HepG2 (cell line): ENCODE data around the gene COX14. TPM values are rescaled to one million over a fixed set of nuclear protein-coding genes. Genes with fewer than 3 reads are reported as not detected.
A peak's percentile ranks its signal among the peaks of the same experiment; 100 is the strongest.

Experiments
- ARNT2 ChIP-seq: sonication (generic); formaldehyde crosslinking; IDR thresholded peaks from 2 replicates; pipeline ENCODE4 v1.8.0; 2022; ENCODE audit warnings: mild to moderate bottlenecking, low read depth, missing genetic modification reagents, moderate library complexity
- DR1 ChIP-seq: sonication (generic); formaldehyde crosslinking; IDR thresholded peaks from 2 replicates; pipeline ENCODE4 v1.8.0; 2021; ENCODE audit warnings: mild to moderate bottlenecking, missing genetic modification reagents, inconsistent platforms
- FOXM1 ChIP-seq: sonication (generic); formaldehyde crosslinking; IDR thresholded peaks from 2 replicates; pipeline ENCODE4 v1.5.0; 2020; ENCODE audit warnings: missing genetic modification reagents
- HDAC6 ChIP-seq: fragments of 200-600 bp; sonication (generic); IDR thresholded peaks from 2 replicates; pipeline ENCODE4 v1.7.0; 2017; ENCODE audit warnings: mild to moderate bottlenecking, antibody characterized with exemption, low read length, low read depth
- HOXA3 ChIP-seq: sonication (generic); formaldehyde crosslinking; IDR thresholded peaks from 2 replicates; pipeline ENCODE4 v1.5.0; 2020; ENCODE audit warnings: missing genetic modification reagents
- KAT8 ChIP-seq: IDR thresholded peaks from 2 replicates; pipeline ENCODE4 v1.6.1; 2016; ENCODE audit warnings: missing genetic modification reagents, missing compliant biosample characterization
- NCOA2 ChIP-seq: sonication (generic); formaldehyde crosslinking; IDR thresholded peaks from 2 replicates; pipeline ENCODE4 v1.8.0; 2022; ENCODE audit warnings: inconsistent platforms
- NCOA5 ChIP-seq: sonication (generic); formaldehyde crosslinking; IDR thresholded peaks from 2 replicates; pipeline ENCODE4 v1.4.0; 2020; ENCODE audit warnings: missing genetic modification reagents
- NONO ChIP-seq, 2 experiments: fragments of 450-650 bp in 1 of 2; sonication (generic) in 1 of 2; formaldehyde crosslinking in 1 of 2; IDR thresholded peaks in 1 of 2; conservative IDR thresholded peaks in 1 of 2; 2 replicates each; pipeline versions ENCODE4 v1.6.1 to v1.8.0; 2017 to 2022; ENCODE audit warnings: mild to moderate bottlenecking in 1 of 2, missing genetic modification reagents in 1 of 2, moderate library complexity in 1 of 2
- PRPF4 ChIP-seq: fragments of 200-400 bp; formaldehyde crosslinking; IDR thresholded peaks from 2 replicates; pipeline ENCODE4 v1.6.1; 2016; ENCODE audit warnings: low read length, low read depth; ENCODE audit not compliant: poor library complexity, severe bottlenecking
- RNF2 ChIP-seq: fragments of 450-650 bp; conservative IDR thresholded peaks from 2 replicates; pipeline ENCODE4 v1.6.1; 2016; ENCODE audit warnings: low read depth
- RORA ChIP-seq: sonication (generic); formaldehyde crosslinking; IDR thresholded peaks from 2 replicates; pipeline ENCODE4 v1.5.0; 2020; ENCODE audit warnings: mild to moderate bottlenecking, missing genetic modification reagents, moderate library complexity
- STAG1 ChIP-seq: sonication (generic); formaldehyde crosslinking; IDR thresholded peaks from 2 replicates; pipeline ENCODE4 v1.4.0; 2020; ENCODE audit warnings: missing genetic modification reagents
- YY1 ChIP-seq: IDR thresholded peaks from 2 replicates; pipeline ENCODE4 v1.6.1; 2011; ENCODE audit warnings: low read length, low read depth, moderate library complexity, mild to moderate bottlenecking; ENCODE audit not compliant: insufficient read depth, insufficient replicate concordance
- ZBTB20 ChIP-seq: sonication (generic); formaldehyde crosslinking; IDR thresholded peaks from 2 replicates; pipeline ENCODE4 v1.8.1; 2023; ENCODE audit warnings: missing genetic modification reagents, low read depth, mild to moderate bottlenecking, borderline replicate concordance
- ZNF44 ChIP-seq: sonication (generic); formaldehyde crosslinking; IDR thresholded peaks from 2 replicates; pipeline ENCODE4 v1.5.1; 2020; ENCODE audit warnings: mild to moderate bottlenecking, missing genetic modification reagents
- ZNF780A ChIP-seq: sonication (generic); formaldehyde crosslinking; IDR thresholded peaks from 2 replicates; pipeline ENCODE4 v1.8.0; 2022; ENCODE audit warnings: mild to moderate bottlenecking, missing genetic modification reagents, moderate library complexity
- ZNF850 ChIP-seq: sonication (generic); formaldehyde crosslinking; conservative IDR thresholded peaks from 2 replicates; pipeline ENCODE4 v1.9.0; 2021; ENCODE audit warnings: mild to moderate bottlenecking, missing genetic modification reagents
- ZSCAN20 ChIP-seq: sonication (generic); formaldehyde crosslinking; IDR thresholded peaks from 2 replicates; pipeline ENCODE4 v1.4.0; 2020; ENCODE audit warnings: missing genetic modification reagents, mild to moderate bottlenecking, borderline replicate concordance
- polyA plus RNA-seq, 8 experiments: library from polyadenylated mRNA; depleted of rRNA in 3 of 8; stranded (reverse) in 7 of 8; unstranded in 1 of 8; fragments of >200 nt; fragmentation: Illumina TruSeq in 4 of 8; extraction: Trizol in 4 of 8; gene quantifications; 2 replicates each; pipeline versions ENCODE4 v1.2.1 to v1.2.3, GENCODE V29; 2011 to 2016; ENCODE audit warnings: low read depth in 4 of 8, missing spikeins in 1 of 8, mixed read lengths in 1 of 8; ENCODE audit not compliant: insufficient read depth in 1 of 8
- total RNA-seq, 5 experiments: library from RNA; depleted of rRNA; stranded (reverse); fragments of >200 nt; fragmentation: Illumina TruSeq; extraction: Trizol; gene quantifications; 2 replicates each; pipeline ENCODE4 v1.2.3, GENCODE V29; 2016; ENCODE audit warnings: low read depth in 1 of 5
- TF ChIP-seq, protein P1 (sequence below): IDR thresholded peaks from 2 replicates; pipeline ENCODE4 v1.6.1; 2012; ENCODE audit warnings: low read length, improper control_type of control experiment
- TF ChIP-seq, protein P2 (sequence below): sonication (generic); formaldehyde crosslinking; IDR thresholded peaks from 2 replicates; pipeline ENCODE4 v1.4.0; 2020; ENCODE audit warnings: missing genetic modification reagents
- TF ChIP-seq, protein P3 (sequence below): sonication (generic); formaldehyde crosslinking; IDR thresholded peaks from 2 replicates; pipeline ENCODE4 v1.4.0; 2020; ENCODE audit warnings: low read depth, mild to moderate bottlenecking, missing genetic modification reagents
- TF ChIP-seq, protein P4 (sequence below): sonication (generic); formaldehyde crosslinking; IDR thresholded peaks from 2 replicates; pipeline ENCODE4 v1.8.0; 2022; ENCODE audit warnings: low read depth, missing genetic modification reagents
- TF ChIP-seq, protein P5 (sequence below): sonication (generic); formaldehyde crosslinking; IDR thresholded peaks from 2 replicates; pipeline ENCODE4 v1.5.0; 2020; ENCODE audit warnings: missing genetic modification reagents

The COX14 gene
- total and polyA plus RNA-seq, 2 of the 13 experiments (the other 11 are each of a cell fraction or from before 2014, with no cell fraction given) = 53.0 to 71.6 TPM

DNA sequence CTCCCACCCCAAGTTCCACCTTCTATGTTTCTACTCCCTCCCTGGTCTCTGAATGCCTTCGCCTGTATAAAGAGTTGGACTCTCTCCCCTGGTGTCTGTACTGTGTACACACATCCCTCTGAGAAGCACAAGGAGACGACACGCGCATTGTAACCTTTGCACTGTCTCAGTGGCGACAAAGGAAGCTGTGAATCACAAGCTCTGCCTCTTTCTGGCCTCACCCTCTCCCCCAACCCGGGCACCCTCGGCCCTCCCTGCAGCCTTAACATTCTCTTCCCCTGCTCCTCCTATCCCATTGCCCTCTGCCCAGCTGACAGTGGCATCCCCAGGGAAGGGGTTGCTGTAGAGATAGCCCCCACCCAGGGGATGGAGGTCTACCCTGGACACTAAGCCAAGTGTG lies 29.4 kb upstream of the COX14 start (continued):
- TF ChIP-seq, protein P1, sequence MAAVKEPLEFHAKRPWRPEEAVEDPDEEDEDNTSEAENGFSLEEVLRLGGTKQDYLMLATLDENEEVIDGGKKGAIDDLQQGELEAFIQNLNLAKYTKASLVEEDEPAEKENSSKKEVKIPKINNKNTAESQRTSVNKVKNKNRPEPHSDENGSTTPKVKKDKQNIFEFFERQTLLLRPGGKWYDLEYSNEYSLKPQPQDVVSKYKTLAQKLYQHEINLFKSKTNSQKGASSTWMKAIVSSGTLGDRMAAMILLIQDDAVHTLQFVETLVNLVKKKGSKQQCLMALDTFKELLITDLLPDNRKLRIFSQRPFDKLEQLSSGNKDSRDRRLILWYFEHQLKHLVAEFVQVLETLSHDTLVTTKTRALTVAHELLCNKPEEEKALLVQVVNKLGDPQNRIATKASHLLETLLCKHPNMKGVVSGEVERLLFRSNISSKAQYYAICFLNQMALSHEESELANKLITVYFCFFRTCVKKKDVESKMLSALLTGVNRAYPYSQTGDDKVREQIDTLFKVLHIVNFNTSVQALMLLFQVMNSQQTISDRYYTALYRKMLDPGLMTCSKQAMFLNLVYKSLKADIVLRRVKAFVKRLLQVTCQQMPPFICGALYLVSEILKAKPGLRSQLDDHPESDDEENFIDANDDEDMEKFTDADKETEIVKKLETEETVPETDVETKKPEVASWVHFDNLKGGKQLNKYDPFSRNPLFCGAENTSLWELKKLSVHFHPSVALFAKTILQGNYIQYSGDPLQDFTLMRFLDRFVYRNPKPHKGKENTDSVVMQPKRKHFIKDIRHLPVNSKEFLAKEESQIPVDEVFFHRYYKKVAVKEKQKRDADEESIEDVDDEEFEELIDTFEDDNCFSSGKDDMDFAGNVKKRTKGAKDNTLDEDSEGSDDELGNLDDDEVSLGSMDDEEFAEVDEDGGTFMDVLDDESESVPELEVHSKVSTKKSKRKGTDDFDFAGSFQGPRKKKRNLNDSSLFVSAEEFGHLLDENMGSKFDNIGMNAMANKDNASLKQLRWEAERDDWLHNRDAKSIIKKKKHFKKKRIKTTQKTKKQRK = no peak
- TF ChIP-seq FOXM1 (CRISPR knock-in tag) (no peak), ZSCAN20 (CRISPR knock-in tag) (no peak), STAG1 (CRISPR knock-in tag) (no peak), ZNF44 (CRISPR knock-in tag) (no peak), NCOA2 (peak; percentile 41; the same call in 1 of the 2 replicates), HDAC6 (no peak), NCOA5 (no peak), YY1 (no peak), ZBTB20 (no peak), DR1 (no peak), ZNF850 (CRISPR knock-in tag) (no peak), HOXA3 (peak; percentile 53; the same call in 1 of the 2 replicates), ARNT2 (CRISPR knock-in tag) (no peak), ZNF780A (CRISPR knock-in tag) (no peak), NONO (IDR thresholded peaks at IDR 0.05) (no peak), NONO (CRISPR knock-in tag; conservative IDR thresholded peaks at IDR 0.05) (no peak; the same call in 1 of the 2 replicates), PRPF4 (no peak), KAT8 (CRISPR knock-in tag) (peak; percentile 68; the same call in 1 of the 2 replicates), RNF2 (no peak), RORA (CRISPR knock-in tag) (no peak)
- TF ChIP-seq, protein P2, sequence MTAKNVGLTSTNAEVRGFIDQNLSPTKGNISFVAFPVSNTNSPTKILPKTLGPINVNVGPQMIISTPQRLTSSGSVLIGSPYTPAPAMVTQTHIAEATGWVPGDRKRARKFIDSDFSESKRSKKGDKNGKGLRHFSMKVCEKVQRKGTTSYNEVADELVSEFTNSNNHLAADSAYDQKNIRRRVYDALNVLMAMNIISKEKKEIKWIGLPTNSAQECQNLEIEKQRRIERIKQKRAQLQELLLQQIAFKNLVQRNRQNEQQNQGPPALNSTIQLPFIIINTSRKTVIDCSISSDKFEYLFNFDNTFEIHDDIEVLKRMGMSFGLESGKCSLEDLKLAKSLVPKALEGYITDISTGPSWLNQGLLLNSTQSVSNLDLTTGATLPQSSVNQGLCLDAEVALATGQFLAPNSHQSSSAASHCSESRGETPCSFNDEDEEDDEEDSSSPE (CRISPR knock-in tag) = no peak
- TF ChIP-seq, protein P3, sequence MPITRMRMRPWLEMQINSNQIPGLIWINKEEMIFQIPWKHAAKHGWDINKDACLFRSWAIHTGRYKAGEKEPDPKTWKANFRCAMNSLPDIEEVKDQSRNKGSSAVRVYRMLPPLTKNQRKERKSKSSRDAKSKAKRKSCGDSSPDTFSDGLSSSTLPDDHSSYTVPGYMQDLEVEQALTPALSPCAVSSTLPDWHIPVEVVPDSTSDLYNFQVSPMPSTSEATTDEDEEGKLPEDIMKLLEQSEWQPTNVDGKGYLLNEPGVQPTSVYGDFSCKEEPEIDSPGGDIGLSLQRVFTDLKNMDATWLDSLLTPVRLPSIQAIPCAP (CRISPR knock-in tag) = no peak
- TF ChIP-seq, protein P4, sequence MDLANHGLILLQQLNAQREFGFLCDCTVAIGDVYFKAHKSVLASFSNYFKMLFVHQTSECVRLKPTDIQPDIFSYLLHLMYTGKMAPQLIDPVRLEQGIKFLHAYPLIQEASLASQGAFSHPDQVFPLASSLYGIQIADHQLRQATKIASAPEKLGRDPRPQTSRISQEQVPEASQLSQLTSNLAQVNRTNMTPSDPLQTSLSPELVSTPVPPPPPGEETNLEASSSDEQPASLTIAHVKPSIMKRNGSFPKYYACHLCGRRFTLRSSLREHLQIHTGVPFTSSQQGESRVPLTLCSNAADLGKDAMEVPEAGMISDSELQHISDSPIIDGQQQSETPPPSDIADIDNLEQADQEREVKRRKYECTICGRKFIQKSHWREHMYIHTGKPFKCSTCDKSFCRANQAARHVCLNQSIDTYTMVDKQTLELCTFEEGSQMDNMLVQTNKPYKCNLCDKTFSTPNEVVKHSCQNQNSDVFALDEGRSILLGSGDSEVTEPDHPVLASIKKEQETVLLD (CRISPR knock-in tag) = 0 out of 2 replicates have a peak, but pooled peaks have one; percentile 44
- TF ChIP-seq, protein P5, sequence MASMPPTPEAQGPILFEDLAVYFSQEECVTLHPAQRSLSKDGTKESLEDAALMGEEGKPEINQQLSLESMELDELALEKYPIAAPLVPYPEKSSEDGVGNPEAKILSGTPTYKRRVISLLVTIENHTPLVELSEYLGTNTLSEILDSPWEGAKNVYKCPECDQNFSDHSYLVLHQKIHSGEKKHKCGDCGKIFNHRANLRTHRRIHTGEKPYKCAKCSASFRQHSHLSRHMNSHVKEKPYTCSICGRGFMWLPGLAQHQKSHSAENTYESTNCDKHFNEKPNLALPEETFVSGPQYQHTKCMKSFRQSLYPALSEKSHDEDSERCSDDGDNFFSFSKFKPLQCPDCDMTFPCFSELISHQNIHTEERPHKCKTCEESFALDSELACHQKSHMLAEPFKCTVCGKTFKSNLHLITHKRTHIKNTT = no peak
